GM19452 (cell line): ENCODE measurements around the gene TMPRSS15.

Source experiments
- ATAC-seq: cut with Tn5 transposase; IDR thresholded peaks from one replicate; pipeline ENCODE4 v1.9.1; 2021; ENCODE audit not compliant: unreplicated experiment

Gene TMPRSS15

GRCh38 chr21:18350216-18350615 is 53.4 kb downstream of the TMPRSS15 start:
- no peak for ATAC-seq

- ATAC-seq: no peak
Measured at GRCh38 chr21:18349468-18349867, 54.1 kb downstream of the TMPRSS15 start.

GRCh38 chr21:18340387-18340942 is 63.1 kb downstream of the TMPRSS15 start:
- no peak for ATAC-seq

GRCh38 chr21:18335651-18336236 is 67.8 kb downstream of the TMPRSS15 start:
- ATAC-seq: no peak

- no peak for ATAC-seq
Measured at GRCh38 chr21:18334066-18334465, 69.5 kb downstream of the TMPRSS15 start.

- no peak for ATAC-seq
Measured at GRCh38 chr21:18318156-18318555, 85.4 kb downstream of the TMPRSS15 start.

GRCh38 chr21:18298228-18298627 is 105.4 kb downstream of the TMPRSS15 start:
- ATAC-seq: no peak

GRCh38 chr21:18294100-18294499 is 109.5 kb downstream of the TMPRSS15 start:
- no peak for ATAC-seq

GRCh38 chr21:18289876-18290275 is 113.7 kb downstream of the TMPRSS15 start:
- ATAC-seq: no peak

- no peak for ATAC-seq
Measured at GRCh38 chr21:18285379-18285778, 118.2 kb downstream of the TMPRSS15 start.

GRCh38 chr21:18275781-18276180 is 127.8 kb downstream of the TMPRSS15 start:
- ATAC-seq: no peak

- no peak for ATAC-seq
Measured at GRCh38 chr21:18274370-18274769, 129.2 kb downstream of the TMPRSS15 start.

- ATAC-seq: no peak
Measured at GRCh38 chr21:18273400-18273799, 130.2 kb downstream of the TMPRSS15 start.

GRCh38 chr21:18269856-18270255 is 133.7 kb downstream of the TMPRSS15 start:
- no peak for ATAC-seq

- ATAC-seq: no peak
Measured at GRCh38 chr21:18268906-18269305, 134.7 kb downstream of the TMPRSS15 start.

GRCh38 chr21:18267496-18267895 is 136.1 kb downstream of the TMPRSS15 start:
- ATAC-seq: no peak

- no peak for ATAC-seq
Measured at GRCh38 chr21:18265944-18266343, 137.6 kb downstream of the TMPRSS15 start.

- no peak for ATAC-seq
Measured at GRCh38 chr21:18253799-18254198, 149.8 kb downstream of the TMPRSS15 start.

GRCh38 chr21:18253221-18253620 is 150.4 kb downstream of the TMPRSS15 start:
- ATAC-seq: no peak

- ATAC-seq: no peak
Measured at GRCh38 chr21:18252680-18253079, 150.9 kb downstream of the TMPRSS15 start.

- no peak for ATAC-seq
Measured at GRCh38 chr21:18252256-18252655, 151.3 kb downstream of the TMPRSS15 start.

- ATAC-seq: no peak
Measured at GRCh38 chr21:18251065-18251464, 152.5 kb downstream of the TMPRSS15 start.

- ATAC-seq: no peak
Measured at GRCh38 chr21:18249672-18250071, 153.9 kb downstream of the TMPRSS15 start.
